Peyer's patch (tissue), 4 donors: Measurements from ENCODE around the gene CNNM2.

ENCODE experiments used
- CTCF ChIP-seq, 6 experiments: fragments of 450-650 bp in 4 of 6; fragments of 200-600 bp in 2 of 6; sonication (generic) in 1 of 6; IDR thresholded peaks; one replicate each; pipeline ENCODE4 v1.5.1; 2017 to 2019; ENCODE audit warnings: antibody characterized with exemption in 6 of 6, mild to moderate bottlenecking in 3 of 6, moderate library complexity in 1 of 6
- POLR2A ChIP-seq, 2 donors: fragments of 450-650 bp; IDR thresholded peaks; one replicate each; pipeline ENCODE4 v1.5.1; 2017; ENCODE audit warnings: antibody characterized with exemption in 2 of 2, mild to moderate bottlenecking in 2 of 2, moderate library complexity in 2 of 2

GRCh38 chr10:102951316-102951715, 33.2 kb downstream of the CNNM2 start:
- TF ChIP-seq CTCF (IDR thresholded peaks at IDR 0.05) (no peak), POLR2A (IDR thresholded peaks at IDR 0.05) (no peak)
